GM10266 (cell line): Measurements from ENCODE around the gene ZNF776.

Source experiments
- DNase-seq: peaks from one replicate; pipeline ENCODE4 v3.0.0; 2012; ENCODE audit errors: extremely low spot score
- TF ChIP-seq, protein P1 (sequence below): IDR thresholded peaks from 2 replicates; pipeline ENCODE4 v1.5.1; 2012; ENCODE audit warnings: mild to moderate bottlenecking, low read depth; ENCODE audit not compliant: control insufficient read depth, insufficient read depth; ENCODE audit errors: missing control alignments

Gene ZNF776

DNA sequence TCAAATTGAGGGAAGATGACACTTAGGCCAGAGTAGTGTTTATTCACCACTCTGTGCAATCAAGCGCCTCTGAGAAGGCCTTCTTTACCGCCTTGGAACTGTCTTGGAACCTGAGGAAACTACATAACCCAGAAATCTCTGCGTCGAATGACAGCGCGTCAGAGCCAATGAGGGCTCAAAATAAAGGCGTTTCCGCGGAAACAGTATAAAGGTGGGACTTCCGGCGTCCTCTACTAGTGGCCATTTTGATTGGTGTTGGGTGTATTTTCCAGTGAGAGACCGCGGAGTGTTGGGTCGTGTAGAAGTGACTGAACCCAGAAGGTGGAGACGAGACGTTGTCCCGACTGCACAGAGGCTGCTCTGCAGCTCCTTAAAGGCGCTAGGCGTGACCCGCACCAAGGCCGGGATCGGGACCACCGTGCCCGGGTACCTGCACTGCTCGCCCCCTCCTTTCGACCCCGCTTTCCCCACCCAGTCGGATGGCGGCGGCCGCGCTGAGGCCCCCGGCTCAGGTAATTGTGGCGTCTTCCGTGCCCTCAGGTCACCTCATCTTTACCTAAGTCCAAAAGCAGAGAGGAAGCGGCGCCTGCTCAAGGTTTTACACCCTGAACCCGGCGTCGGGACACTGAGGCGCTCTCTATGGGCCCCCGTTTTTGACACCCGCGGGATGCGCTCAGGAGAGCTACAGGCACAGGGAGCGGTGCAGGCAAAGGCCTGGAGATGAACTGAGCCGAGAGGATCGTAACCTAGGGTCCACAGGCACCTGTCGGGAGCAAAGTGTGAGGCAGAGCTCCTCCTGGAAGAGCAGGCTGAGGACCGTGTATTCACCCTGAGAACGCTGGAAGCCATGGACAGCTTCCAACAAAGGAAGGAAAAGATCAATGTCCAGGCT is at the start of gene ZNF776:
TSS of gene ZNF776 (plus strand) at position 236 of the 892 bp plus-strand sequence. CDS start at position 480, 244 bp downstream.
- DNase-seq: peak; percentile 87
- TF ChIP-seq, protein P1, sequence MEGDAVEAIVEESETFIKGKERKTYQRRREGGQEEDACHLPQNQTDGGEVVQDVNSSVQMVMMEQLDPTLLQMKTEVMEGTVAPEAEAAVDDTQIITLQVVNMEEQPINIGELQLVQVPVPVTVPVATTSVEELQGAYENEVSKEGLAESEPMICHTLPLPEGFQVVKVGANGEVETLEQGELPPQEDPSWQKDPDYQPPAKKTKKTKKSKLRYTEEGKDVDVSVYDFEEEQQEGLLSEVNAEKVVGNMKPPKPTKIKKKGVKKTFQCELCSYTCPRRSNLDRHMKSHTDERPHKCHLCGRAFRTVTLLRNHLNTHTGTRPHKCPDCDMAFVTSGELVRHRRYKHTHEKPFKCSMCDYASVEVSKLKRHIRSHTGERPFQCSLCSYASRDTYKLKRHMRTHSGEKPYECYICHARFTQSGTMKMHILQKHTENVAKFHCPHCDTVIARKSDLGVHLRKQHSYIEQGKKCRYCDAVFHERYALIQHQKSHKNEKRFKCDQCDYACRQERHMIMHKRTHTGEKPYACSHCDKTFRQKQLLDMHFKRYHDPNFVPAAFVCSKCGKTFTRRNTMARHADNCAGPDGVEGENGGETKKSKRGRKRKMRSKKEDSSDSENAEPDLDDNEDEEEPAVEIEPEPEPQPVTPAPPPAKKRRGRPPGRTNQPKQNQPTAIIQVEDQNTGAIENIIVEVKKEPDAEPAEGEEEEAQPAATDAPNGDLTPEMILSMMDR: no peak

DNA sequence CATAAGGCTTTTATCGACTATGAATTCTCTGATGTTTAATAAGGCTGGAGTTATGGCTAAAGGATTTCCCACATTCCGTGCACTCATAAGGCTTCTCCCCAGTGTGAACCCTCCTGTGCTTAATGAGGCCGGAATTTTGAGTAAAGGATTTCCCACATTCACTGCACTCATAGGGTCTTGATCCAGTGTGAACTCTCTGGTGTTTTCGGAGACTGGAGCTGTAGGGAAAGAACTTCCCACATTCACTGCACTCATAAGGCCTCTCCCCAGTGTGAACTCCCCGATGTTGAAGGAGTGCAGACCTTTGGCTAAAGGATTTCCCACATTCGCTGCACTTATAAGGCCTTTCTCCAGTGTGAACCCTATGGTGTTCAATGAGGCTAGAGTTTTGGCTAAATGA is 45.0 kb upstream of the ZNF776 start:
- TF ChIP-seq, protein P1: no peak
- DNase-seq: no peak

DNA sequence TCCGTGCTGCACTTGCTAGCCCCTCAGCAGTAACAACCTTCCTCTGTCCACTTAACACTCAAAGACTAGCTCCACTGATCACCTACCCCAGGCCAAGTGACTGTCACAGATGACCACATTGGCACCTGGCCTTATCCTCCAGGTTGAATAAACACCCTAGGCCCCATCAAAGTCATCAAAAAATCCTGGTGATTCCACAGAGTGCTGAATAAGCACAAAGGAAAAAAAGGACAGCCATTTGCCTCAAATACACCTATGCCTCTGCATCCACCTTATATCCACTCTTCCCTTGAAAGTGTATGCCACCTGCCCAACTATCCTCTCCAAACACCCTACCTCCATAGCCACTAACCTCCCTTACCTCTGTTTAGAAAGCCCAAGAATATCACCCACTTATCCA is 40.3 kb upstream of the ZNF776 start:
- DNase-seq: no peak
- TF ChIP-seq, protein P1: no peak

DNA sequence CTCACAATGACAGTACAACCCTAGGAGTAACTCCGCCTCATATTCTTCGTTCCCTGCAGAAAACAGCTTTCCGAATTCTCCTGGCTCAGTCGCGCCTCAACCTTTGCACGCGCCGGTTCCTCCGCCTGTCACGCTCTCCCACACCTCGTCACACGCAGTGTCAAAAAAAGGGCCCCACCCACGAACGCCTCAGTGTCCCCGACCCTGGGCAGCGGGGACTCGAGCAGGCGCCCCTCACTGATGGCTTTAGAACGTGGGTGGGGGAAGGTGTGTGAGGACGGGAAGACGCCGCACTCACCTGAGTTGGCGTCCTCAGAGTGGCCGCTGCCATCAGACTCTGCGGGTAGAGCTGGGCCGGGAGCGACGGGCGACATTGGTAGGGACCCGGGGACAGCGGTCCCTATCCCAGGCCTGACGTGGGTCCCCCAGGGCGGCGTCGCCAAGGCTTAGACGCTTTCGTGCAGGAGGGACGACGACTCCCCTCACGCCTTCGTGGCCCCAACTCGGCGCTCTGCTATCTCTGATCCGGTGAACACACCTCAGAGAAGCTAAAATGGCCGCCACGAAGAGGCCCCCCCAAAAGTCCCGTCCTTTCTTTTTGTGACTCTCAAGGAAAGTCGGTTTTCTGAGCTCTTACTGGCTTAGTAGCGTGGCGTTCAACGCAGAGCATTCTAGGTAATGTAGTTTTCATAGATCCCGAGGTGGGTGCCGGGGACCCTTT is 37.8 kb upstream of the ZNF776 start, which contains the start of gene ZNF154:
TSS of gene ZNF154 (minus strand) at position 564 of the 721 bp plus-strand sequence. CDS start at position 331, 233 bp downstream.
- peak; percentile 67 for DNase-seq
- TF ChIP-seq, protein P1: no peak

DNA sequence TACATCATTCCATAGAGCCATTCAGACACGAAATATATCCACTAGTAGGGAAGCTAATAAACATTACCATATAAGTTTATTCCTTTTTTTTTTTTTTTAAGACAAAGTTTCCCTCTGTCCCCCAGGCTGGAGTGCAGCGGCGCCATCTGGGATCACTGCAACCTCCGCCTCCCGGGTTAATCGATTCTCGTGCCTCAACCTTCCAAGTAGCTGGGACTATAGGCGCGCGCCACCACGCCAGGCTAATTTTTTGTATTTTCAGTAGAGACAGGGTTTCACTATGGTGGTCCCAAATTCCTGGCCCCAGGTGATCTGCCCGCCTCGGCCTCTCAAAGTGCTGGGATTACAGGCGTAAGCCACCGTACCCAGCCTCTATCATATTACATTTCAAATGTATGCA is 37.0 kb upstream of the ZNF776 start:
- no peak for DNase-seq
- TF ChIP-seq, protein P1: no peak

DNA sequence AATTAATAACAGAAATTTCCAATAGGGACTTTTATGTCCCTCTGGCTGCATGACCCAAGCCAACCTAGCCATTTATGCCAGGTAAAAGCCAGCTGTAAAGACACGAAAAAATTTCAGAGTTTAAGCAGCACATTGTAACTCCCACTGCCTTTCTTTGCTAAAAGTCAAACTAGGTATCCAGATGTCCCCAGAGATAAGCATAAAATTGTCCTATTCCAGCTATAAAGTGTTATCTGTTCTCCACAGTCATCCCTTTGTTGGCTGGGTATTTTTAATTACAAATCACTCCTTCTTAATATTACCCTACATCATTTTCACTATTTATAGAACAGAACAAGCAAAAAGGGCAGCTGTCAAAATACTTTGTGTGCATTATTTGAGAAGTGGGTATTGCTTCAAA is 34.4 kb upstream of the ZNF776 start:
- TF ChIP-seq, protein P1: no peak
- no peak for DNase-seq
